CD4-positive, alpha-beta T cell treated with Interleukin-1 beta for 1 hour (primary cell): ENCODE data around the gene ATP5MC3.
"Not testable (repeated sequence)": the region's sequence is repeated elsewhere in the genome, so short reads cannot be mapped to it uniquely, and the experiment has no call there.

ENCODE experiments used
- DNase-seq, 2 donors: peaks; one replicate each; pipeline ENCODE4 v3.0.0-alpha.2; 2020 to 2022

ATP5MC3 gene

DNA sequence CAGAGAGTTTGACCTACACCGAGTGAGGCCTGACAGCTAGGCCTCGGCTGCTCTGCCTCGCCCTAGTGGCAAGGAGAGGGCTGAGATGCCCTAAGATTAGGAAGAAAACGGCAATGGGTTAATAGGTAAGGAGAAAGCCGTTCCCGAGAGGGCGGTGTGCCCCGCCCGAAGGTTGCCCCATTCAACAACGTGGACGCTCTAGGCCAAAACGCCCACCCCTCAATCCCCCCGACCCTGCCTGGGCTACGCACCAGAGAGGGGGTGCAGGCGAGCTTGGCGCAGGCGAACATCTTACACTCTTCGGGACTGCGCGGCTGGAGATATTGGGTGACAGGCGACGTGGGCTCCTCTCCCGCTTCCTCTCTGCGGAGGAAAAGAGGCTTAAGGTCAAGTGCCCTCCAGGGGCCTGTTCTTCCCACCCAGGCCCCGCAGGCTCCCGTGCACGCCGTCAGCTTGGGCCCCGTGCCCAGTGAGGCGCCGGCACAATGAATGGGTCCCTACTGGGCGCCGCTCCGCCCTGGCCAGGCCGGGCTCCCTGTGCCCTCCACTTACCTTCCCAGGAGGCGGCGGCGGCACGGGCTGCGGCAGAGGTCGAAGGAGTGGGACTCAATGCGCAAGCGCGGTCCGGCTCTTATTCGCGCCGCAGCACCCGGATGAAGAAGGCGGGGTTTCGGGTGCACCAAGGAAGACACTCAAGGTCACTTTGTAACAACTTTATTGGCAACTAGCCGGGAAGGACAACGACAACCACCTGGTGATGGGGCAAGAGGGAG, at the start of gene ATP5MC3:
ATP5MC3 (minus strand) TSS at position 607 of the 773 bp plus-strand sequence; CDS start at position 290, 317 bp downstream.
- peak; percentile 94 to 95 for DNase-seq

DNA sequence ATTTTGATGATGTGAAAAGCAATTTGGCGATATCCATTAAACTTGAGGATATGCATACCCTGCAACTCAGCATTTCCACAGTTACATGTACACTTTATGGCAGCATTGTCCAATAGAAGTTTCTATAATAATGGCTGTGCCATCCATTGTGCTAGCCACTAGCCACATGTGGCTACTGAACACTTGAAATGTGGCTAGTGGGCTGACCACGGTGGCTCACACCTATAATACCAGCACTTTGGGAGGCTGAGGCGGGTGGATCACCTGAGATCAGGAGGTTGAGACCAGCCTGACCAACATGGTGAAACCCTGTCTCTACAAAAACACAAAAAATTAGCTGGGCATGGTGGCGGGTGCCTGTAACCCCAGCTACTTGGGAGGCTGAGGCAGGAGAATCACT, 47.1 kb upstream of the ATP5MC3 start:
- not testable (repeated sequence) for DNase-seq

GRCh38 chr2:175228179-175228578, 46.7 kb upstream of the ATP5MC3 start:
- DNase-seq, result no peak

GRCh38 chr2:175227393-175227792, 45.9 kb upstream of the ATP5MC3 start:
- no peak for DNase-seq

DNA sequence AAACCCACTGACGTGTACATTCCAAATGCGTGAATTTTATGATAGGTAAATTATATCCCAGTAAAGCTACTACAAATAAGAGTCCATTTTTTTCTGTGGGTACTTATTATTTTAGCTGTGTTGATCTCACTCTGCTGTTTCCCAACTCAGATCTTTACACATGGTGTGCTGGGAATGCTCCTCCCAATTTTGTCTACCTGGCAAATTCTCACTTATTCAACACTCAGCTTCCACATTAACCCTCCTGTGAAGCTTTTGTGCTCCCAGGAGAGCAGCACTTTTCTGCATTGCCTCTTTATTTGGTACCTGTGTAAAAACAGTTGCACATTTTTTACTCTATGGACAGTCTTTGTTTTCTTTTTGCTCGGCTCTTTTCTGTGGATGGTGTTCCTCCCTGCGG, 38.6 kb upstream of the ATP5MC3 start:
- DNase-seq, result no peak

- no peak for DNase-seq
Measured at GRCh38 chr2:175218551-175218950, 37.0 kb upstream of the ATP5MC3 start.

GRCh38 chr2:175207741-175208438, 26.4 kb upstream of the ATP5MC3 start:
- peak in 1 of 2 donors; percentile 8 for DNase-seq

GRCh38 chr2:175206866-175207265, 25.4 kb upstream of the ATP5MC3 start:
- DNase-seq, result no peak

GRCh38 chr2:175205523-175205922, 24.0 kb upstream of the ATP5MC3 start:
- no peak for DNase-seq

DNA sequence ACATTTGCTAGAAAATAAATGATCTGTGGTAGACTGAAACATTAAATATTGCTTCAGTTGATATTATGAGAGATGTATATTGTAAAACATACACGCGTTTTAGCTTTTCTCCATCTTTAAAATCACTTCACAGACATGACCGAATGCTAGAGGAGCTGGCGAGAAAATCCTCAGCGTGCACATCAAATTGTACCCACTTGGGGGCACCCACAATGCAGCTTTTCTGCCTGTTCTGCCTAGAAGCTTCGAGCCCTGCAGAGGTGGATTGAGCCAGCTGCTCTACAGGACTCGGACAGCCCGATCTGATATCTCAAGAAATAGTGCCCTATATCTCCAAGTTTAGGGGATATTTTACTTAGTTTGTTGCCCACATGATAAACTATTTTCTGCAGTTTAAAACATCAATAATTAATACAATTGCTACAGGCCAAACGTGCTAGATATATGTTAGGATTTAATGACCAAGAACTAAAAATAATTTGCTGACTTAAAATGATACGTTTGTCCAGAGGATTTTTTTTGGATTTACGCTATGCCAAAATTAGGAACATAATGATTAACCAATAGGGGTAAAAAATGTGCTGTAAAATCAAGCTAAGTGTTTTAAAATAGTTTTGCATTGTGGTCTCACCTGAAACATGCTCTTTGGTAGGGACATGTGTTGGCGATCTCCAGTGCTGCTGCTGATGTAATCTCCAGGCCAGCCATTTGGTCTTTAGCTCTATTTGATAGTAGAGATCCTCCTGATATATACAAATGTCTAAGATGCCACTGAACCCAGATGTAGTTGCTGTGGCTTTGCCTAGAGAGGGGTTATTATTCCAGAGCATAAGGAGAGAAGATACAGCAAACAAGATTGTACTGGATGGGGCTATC, 22.3 kb upstream of the ATP5MC3 start:
- DNase-seq, result peak; percentile 31 to 48

DNA sequence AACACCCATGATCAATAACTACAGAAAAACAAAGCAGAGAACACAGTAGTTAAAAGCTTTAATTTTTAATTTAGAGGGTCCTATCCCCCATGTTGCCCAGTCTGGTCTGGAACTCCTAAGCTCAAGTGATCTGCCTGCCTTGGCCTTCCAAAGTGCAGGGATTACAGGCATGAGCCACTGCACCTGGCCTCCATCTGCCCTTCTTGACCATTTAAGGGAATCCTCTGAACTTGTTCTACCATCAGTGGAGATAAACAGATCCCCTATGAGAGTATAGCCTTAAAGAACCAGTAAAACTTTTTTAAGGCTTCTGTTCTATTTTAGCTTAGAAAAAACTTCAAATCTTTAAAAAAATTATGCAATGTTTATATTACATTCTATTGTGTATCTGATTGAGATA, 13.5 kb upstream of the ATP5MC3 start:
- DNase-seq, result no peak

- no peak for DNase-seq
Measured at GRCh38 chr2:175188761-175189160, 7.3 kb upstream of the ATP5MC3 start.

DNA sequence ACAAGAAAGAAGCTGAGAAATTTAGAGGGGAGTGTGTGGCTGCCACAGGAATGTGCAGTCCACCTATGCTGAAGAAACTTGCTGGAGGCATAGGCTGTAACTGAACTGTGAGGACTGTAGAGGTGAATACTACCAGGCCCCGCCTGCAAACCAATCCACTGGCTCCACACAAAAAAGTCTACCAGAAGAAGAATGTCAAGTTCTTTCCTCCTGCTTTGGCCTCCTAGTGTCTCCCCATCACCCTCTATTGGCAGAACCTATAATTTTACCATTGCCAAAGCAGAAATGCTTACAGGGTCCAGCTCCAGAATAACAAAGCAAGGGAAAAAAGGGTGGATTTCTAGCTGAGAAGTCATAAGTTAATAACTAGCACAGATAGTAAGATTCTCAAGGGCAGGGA, 5.9 kb upstream of the ATP5MC3 start:
- peak in 1 of 2 donors; percentile 17 for DNase-seq

GRCh38 chr2:175183674-175184073, 2.2 kb upstream of the ATP5MC3 start:
- DNase-seq, result no peak

- DNase-seq, result no peak
Measured at GRCh38 chr2:175181877-175182308, 383 bp upstream of the ATP5MC3 start.

DNA sequence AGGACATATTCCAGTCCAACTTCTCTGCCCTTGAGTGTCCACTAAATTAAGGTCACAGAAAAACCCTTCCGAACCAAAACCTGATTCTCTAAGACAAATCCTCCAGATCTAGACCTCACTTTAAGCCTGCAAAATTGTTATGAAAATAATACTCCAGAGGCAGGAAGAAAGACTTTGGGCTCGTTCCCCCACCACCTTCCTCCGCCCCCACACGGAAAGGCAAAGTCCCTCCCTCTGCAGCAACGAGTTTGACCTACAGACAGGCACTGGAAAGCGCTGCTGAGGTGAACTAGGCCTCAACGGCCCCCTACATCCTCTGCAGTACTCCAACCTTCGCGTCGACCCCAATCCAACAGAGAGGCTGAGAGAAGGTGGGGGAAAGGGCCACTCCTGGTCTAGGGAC, 808 bp downstream of the ATP5MC3 start:
- peak; percentile 4 to 43 for DNase-seq

- no peak for DNase-seq
Measured at GRCh38 chr2:175176624-175177023, 4.9 kb downstream of the ATP5MC3 start.

- no peak for DNase-seq
Measured at GRCh38 chr2:175175896-175176295, 5.6 kb downstream of the ATP5MC3 start.

- no peak for DNase-seq
Measured at GRCh38 chr2:175175320-175175719, 6.2 kb downstream of the ATP5MC3 start.

DNA sequence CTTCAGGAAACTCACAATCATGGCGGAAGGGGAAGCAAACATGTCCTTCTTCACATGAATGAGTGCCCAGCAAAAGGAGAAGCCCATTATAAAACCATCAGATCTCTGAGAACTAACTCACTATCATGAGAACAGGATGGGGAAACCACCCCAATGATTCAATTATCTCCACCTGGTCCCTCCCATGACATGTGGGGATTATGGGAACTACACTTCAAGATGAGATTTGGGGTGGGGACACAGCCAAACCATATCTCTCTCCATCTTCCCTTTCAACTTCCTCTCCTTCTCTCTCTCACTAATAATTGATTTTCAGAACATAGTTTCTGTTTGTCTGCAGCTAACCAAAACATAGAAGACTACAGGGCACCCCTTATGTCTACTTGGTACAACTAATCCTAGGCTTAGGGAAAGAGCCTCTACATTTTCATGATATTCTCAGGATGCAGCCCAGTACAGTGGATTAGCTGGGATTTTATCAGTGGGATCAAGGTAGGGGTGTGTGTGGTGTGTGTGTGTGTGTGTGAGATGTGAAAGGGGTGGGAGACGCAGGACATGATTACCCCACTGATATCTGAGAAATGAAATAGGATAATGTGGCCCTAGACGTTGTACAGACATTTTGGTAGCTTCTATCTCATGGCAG, 10.7 kb downstream of the ATP5MC3 start:
- DNase-seq, result no peak

DNA sequence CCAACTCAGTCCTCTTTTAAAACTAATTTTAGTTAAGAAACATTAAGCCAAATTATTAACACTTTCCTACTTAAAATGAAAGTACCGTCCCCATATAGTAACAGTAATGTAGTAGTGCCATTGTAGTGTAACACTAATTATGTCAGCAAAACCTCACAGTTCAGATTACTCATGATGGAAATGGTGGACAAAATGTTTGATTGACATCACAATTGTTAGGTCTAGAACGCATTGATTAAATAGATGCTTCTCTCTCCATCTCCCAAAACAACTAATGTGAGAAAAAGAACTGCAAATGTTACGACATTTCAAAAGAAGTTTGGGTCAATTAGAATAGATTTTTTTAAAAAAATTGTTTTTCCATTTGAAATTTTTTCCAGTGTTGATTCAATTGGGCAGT, 12.3 kb downstream of the ATP5MC3 start:
- no peak for DNase-seq

DNA sequence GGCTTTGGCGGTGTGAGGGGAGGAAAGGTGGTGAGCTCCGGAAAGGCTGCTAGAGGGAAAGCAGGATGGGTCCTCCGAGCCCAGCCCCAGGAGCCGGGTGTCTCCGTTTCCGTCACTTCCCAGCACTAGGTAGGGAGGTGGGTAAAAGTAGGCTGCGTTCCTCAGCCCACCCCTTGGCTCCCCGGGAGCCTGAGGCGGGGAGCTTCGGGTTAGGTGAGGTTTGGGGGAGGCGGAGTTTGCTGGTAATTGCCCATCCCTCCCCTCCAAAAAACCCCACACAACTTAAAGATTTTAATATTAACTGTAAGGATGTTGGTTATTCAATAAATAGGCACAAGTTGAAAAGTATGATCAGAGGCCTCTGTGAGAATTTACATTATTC, 13.0 kb downstream of the ATP5MC3 start:
- DNase-seq, result no peak
